Brain microvascular endothelial cell (primary cell): ENCODE data around the gene STXBP5.

ENCODE experiments used
- DNase-seq: peaks from one replicate; pipeline ENCODE4 v3.0.0-alpha.2; 2020
- H3K27ac ChIP-seq: fragments of 250-450 bp; sonication (Bioruptor Pico); 2 replicates; pipeline ENCODE4 v1.5.1; 2020; ENCODE audit warnings: mild to moderate bottlenecking, moderate library complexity
- H3K27me3 ChIP-seq: fragments of 250-450 bp; sonication (Bioruptor Pico); replicated peaks from 2 replicates; pipeline ENCODE4 v1.5.1; 2020; ENCODE audit warnings: mild to moderate bottlenecking
- H3K36me3 ChIP-seq: fragments of 250-450 bp; sonication (Bioruptor Pico); replicated peaks from 2 replicates; pipeline ENCODE4 v1.5.1; 2020; ENCODE audit warnings: mild to moderate bottlenecking
- H3K4me3 ChIP-seq: 2 replicates; pipeline ENCODE4 v1.5.1; 2011; ENCODE audit warnings: low read depth, mild to moderate bottlenecking, control low read depth, low read length, moderate library complexity
- in situ Hi-C: cut with HindIII; loops from 2 replicates; pipeline ENCODE4 v1.10.0; 2017; ENCODE audit warnings: low sequenced_read_pairs, low pct_ligation_motif_present
- TF ChIP-seq, protein P1 (sequence below): IDR thresholded peaks from 2 replicates; pipeline ENCODE4 v1.5.1; 2011; ENCODE audit warnings: low read depth, mild to moderate bottlenecking, moderate library complexity, low read length, control low read depth, inconsistent platforms; ENCODE audit errors: missing control alignments

STXBP5 gene

DNA sequence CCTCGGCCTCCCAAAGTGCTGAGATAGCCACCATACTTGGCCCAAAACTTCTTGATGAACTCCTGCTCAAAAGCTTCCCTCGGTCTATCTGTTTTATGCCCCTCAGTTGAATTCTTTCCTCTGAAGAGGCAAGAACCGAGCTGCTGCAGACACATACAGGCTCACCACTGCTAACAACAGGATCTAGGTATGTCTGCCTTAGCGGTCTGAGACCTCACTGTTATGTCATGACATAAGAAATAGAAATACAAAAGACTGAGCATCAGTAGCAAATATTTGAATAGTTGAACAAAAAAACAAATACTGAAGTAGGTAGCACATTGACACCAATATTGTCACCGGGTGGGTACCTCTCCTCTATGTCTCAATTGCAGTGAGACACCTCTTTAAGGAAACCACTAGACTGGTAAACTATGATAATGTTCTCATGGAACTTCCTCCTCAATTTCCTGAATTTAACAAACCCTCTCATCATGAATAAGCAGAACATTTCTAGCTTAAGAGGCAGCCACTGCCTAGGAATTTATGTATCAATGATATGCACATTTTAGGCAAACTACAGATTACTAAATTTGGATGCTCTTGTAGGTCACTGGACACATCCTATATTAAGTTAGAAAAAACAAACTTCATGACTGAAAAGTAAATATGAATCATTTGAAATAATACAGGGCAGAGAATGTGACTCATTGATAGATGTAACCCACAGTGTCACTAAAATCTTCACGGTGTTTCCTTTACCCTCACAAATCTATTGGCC lies 9.4 kb upstream of the STXBP5 start:
- in situ Hi-C loops, result no loop called here
- H3K36me3 ChIP-seq, result no peaks in the 10 kb centered on the region
- no peak for DNase-seq
- H3K4me3 ChIP-seq, result no peak overlapping the region
- no peaks in the 10 kb centered on the region for H3K27me3 ChIP-seq
- TF ChIP-seq, protein P1, sequence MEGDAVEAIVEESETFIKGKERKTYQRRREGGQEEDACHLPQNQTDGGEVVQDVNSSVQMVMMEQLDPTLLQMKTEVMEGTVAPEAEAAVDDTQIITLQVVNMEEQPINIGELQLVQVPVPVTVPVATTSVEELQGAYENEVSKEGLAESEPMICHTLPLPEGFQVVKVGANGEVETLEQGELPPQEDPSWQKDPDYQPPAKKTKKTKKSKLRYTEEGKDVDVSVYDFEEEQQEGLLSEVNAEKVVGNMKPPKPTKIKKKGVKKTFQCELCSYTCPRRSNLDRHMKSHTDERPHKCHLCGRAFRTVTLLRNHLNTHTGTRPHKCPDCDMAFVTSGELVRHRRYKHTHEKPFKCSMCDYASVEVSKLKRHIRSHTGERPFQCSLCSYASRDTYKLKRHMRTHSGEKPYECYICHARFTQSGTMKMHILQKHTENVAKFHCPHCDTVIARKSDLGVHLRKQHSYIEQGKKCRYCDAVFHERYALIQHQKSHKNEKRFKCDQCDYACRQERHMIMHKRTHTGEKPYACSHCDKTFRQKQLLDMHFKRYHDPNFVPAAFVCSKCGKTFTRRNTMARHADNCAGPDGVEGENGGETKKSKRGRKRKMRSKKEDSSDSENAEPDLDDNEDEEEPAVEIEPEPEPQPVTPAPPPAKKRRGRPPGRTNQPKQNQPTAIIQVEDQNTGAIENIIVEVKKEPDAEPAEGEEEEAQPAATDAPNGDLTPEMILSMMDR, result no peak
- H3K27ac ChIP-seq, result no peak overlapping the region

DNA sequence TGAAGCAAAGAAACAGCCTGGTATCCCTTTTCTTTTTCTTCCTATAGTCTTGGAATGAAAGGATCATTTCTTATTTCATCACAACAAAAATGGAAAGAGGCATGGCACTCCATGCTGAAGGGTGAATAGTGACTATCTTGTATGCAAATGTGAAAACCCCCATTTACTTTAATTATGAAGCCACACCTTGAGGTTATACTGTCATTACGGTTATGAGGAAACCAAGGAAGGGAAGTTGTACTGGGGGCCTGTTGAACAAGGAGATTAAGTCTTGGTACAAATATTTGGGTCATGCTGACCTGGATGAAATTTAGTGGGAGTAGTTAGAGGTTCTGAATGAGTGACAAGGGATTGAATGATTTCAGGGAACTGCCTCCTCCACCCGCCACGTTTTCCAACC lies 8.7 kb upstream of the STXBP5 start:
- in situ Hi-C loops, result no loop called here
- Histone ChIP-seq H3K4me3 (no peak overlapping the region), H3K36me3 (no peaks in the 10 kb centered on the region), H3K27me3 (no peaks in the 10 kb centered on the region), H3K27ac (no peak overlapping the region)
- no peak for DNase-seq
- TF ChIP-seq, protein P1, result no peak

DNA sequence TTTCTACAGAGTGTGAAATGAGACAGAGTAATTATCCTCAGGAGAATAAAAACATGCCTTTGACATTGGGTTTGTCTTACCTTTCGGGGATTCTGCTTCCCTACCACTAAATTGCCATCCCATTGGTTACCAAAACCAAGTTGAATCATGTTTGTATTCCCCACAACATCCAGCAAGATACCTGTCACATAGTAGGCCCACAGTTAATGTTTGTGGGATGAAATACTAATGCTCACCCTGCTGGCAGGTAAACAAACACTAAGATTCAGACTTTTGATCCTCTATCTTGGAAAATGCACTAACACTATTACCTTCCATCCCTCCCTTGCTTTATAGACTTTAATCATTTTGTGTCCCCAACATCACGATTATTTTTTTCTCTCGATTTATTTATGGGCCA lies 8.2 kb upstream of the STXBP5 start:
- H3K4me3 ChIP-seq, result no peak overlapping the region
- DNase-seq, result no peak
- no peaks in the 10 kb centered on the region for H3K27me3 ChIP-seq
- H3K27ac ChIP-seq, result no peak overlapping the region
- TF ChIP-seq, protein P1, result no peak
- in situ Hi-C loops, result no loop called here
- no peaks in the 10 kb centered on the region for H3K36me3 ChIP-seq

DNA sequence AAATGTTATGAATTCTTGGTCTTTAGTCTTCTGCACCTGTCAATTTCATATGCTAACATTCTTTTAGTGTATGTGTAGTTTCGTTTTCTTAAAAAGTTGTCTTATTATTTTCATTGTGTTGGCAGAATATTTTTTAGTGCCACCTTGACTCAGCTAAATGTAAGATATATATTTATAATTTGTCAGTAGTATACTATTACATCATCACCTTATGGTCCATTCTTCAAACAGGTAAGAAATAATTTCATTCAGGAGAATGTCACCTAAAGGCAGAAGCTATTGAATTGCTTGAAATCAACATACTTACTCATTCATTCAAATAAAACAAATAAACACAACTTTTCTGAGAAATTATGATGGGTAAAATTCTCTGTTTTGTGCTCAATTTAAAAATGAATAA lies 3.5 kb upstream of the STXBP5 start:
- H3K4me3 ChIP-seq, result no peak overlapping the region
- DNase-seq, result no peak
- no peak overlapping the region for H3K27ac ChIP-seq
- TF ChIP-seq, protein P1, result no peak
- in situ Hi-C loops, result no loop called here
- no peaks in the 10 kb centered on the region for H3K36me3 ChIP-seq
- no peaks in the 10 kb centered on the region for H3K27me3 ChIP-seq

DNA sequence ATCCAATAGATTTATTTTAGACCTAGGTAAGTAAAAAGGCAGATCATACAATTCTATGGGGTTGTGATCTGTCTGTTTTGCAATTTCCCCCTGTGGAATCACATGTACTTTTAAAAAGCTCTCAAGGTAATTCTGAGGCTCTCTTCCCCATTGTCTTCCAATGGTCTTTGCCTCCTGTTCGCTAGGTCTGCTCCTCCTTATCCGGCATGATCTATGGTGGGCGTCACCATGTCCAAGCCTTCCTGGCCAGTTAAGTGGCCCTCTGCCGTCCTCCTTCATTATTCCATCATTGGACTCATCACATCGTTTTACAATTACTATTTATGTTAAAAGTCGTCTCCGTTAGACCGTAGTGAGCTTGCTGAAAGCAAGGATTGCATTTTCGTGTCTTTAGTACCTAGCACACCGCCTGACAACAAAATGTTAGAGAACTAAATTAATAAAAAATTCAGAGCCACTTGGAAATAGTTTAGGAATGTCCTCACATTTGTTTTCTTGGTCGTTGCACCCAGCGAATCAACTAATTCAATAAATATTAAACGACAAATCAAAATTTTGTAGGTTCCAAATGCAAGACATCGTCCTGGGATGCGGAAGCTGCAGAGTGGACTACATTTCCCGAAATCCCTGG lies 2.2 kb upstream of the STXBP5 start:
- in situ Hi-C loops, result no loop called here
- DNase-seq, result peak; percentile 22
- Histone ChIP-seq H3K27ac (peak overlapping the region; percentile 17), H3K27me3 (no peaks in the 10 kb centered on the region), H3K36me3 (no peaks in the 10 kb centered on the region), H3K4me3 (peak overlapping the region; percentile 75)
- TF ChIP-seq, protein P1, result no peak
